Gastrocnemius medialis (tissue), 4 donors: ENCODE measurements around the gene RETREG1. TPM values are rescaled to one million over a fixed set of nuclear protein-coding genes. Genes with fewer than 3 reads are reported as not detected.

ENCODE experiments used
- ATAC-seq, 2 donors: fragments of 150-250 bp; one replicate each; pipeline ENCODE4 v1.9.1; 2016
- DNase-seq, 2 donors: peaks; one replicate each; pipeline ENCODE4 v3.0.0-alpha.2; 2019
- H3K27ac ChIP-seq, 4 donors: fragments of 200-600 bp; sonication (generic); 1 replicate in 1 of 4; 2 replicates in 3 of 4; pipeline ENCODE4 v1.5.1; 2016 to 2018; ENCODE audit warnings: mild to moderate bottlenecking in 2 of 4, moderate library complexity in 1 of 4
- H3K27me3 ChIP-seq, 3 donors: fragments of 200-600 bp; sonication (generic) in 2 of 3; 1 replicate in 1 of 3; 2 replicates in 2 of 3; pipeline versions ENCODE4 v1.5.1 to v1.6.0; 2016 to 2019; ENCODE audit warnings: mild to moderate bottlenecking in 1 of 3, moderate library complexity in 1 of 3
- H3K36me3 ChIP-seq, 2 donors: fragments of 200-600 bp; sonication (generic) in 1 of 2; one replicate each; pipeline ENCODE4 v1.5.1; 2017 to 2018
- H3K4me1 ChIP-seq, 2 donors: fragments of 200-600 bp; sonication (generic) in 1 of 2; one replicate each; pipeline ENCODE4 v1.5.1; 2016 to 2017; ENCODE audit warnings: mild to moderate bottlenecking in 2 of 2
- H3K4me3 ChIP-seq, 4 donors: fragments of 200-600 bp; sonication (generic) in 3 of 4; 1 replicate in 1 of 4; 2 replicates in 3 of 4; pipeline ENCODE4 v1.5.1; 2016 to 2019; ENCODE audit warnings: mild to moderate bottlenecking in 2 of 4
- H3K9me3 ChIP-seq, 3 donors: fragments of 200-600 bp; sonication (generic) in 2 of 3; 1 replicate in 1 of 3; 2 replicates in 2 of 3; pipeline ENCODE4 v1.5.1; 2016 to 2019
- POLR2A ChIP-seq, 2 donors: fragments of 450-650 bp; IDR thresholded peaks; one replicate each; pipeline ENCODE4 v1.6.1; 2017; ENCODE audit warnings: antibody characterized with exemption in 2 of 2, mild to moderate bottlenecking in 2 of 2, moderate library complexity in 2 of 2
- in situ Hi-C, 4 donors: fragments of 200-750 bp; cut with MboI; loops; one replicate each; pipeline versions ENCODE4 v1.15.0 to v1.8.0; 2017; ENCODE audit warnings: low sequenced_read_pairs in 4 of 4
- intact Hi-C: fragments of 100-400 bp; cut with DNase I; formaldehyde crosslinking; loops from one replicate; pipeline ENCODE4 v1.15.1; 2023; ENCODE audit warnings: low total_unique reads
- total RNA-seq, 4 donors: library from RNA; depleted of rRNA; stranded (reverse); fragments of >200 nt; gene quantifications; one replicate each; pipeline versions ENCODE4 v1.1.0 to v1.2.3, GENCODE V29; 2016
- TF ChIP-seq, protein P1 (sequence below), 5 experiments: fragments of 450-650 bp in 3 of 5; fragments of 200-600 bp in 2 of 5; sonication (generic) in 2 of 5; IDR thresholded peaks in 4 of 5; conservative IDR thresholded peaks in 1 of 5; 1 replicate in 4 of 5; 2 replicates in 1 of 5; pipeline ENCODE4 v1.5.1; 2016 to 2019; ENCODE audit warnings: antibody characterized with exemption in 5 of 5, mild to moderate bottlenecking in 3 of 5, moderate library complexity in 3 of 5

RETREG1 gene
- total RNA-seq, 4 donors from 2014 or later: 94.2 to 380 (median 305) TPM

DNA sequence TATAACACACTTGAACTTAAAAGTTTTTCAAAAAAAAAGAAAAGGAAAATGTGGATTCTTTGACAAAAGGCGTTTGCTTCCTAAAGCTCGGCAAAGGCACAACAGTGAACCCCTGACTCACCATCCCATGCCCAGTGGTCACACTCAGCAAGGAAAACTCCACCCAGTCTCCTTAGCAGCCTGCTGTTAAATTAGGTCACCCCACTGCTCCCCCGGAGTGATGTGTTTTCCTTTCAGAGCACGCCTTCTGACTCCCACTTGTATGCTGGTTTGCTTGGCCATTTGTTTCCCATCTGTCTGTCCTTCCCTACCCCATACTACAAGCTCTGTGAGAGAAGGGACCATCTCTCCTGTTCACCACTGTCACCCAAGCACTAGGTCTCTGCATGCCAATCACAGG is 23.8 kb downstream of the RETREG1 start:
- no peaks in the 10 kb centered on the region for H3K36me3 ChIP-seq
- intact Hi-C loops: no loop called here
- H3K4me3 ChIP-seq: no peak overlapping the region
- TF ChIP-seq POLR2A (IDR thresholded peaks at IDR 0.05): no peak
- TF ChIP-seq, protein P1, sequence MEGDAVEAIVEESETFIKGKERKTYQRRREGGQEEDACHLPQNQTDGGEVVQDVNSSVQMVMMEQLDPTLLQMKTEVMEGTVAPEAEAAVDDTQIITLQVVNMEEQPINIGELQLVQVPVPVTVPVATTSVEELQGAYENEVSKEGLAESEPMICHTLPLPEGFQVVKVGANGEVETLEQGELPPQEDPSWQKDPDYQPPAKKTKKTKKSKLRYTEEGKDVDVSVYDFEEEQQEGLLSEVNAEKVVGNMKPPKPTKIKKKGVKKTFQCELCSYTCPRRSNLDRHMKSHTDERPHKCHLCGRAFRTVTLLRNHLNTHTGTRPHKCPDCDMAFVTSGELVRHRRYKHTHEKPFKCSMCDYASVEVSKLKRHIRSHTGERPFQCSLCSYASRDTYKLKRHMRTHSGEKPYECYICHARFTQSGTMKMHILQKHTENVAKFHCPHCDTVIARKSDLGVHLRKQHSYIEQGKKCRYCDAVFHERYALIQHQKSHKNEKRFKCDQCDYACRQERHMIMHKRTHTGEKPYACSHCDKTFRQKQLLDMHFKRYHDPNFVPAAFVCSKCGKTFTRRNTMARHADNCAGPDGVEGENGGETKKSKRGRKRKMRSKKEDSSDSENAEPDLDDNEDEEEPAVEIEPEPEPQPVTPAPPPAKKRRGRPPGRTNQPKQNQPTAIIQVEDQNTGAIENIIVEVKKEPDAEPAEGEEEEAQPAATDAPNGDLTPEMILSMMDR (IDR thresholded peaks at IDR 0.05 in 4 of 5, conservative IDR thresholded peaks at IDR 0.05 in 1 of 5): no peak
- DNase-seq: no peak
- H3K4me1 ChIP-seq: no peaks in the 10 kb centered on the region
- no peaks in the 10 kb centered on the region for H3K9me3 ChIP-seq
- H3K27me3 ChIP-seq: no peaks in the 10 kb centered on the region
- H3K27ac ChIP-seq: no peak overlapping the region
- in situ Hi-C loops: no loop called here
- ATAC-seq: peak in 1 of 2 donors; percentile 20

DNA sequence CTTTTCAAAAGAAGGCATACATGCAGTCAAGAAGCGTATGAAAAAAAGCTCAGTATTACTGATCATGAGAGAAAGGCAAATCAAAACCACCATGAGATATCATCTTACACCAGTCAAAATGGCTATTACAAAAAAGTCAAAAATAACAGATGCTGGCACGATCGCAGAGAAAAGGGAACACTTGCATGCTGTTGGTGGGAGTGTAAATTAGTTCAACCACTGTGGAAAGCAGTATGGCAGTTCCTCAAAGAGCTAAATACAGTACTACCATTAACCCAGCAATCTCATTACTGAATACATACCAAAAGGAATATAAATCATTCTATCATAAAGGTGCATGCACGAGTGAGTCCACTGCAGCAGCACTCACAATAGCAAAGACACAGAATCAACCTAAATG is 24.5 kb downstream of the RETREG1 start:
- no peak overlapping the region for H3K4me3 ChIP-seq
- no peak overlapping the region for H3K27ac ChIP-seq
- ATAC-seq (no peak), DNase-seq (no peak)
- TF ChIP-seq, protein P1 (IDR thresholded peaks at IDR 0.05 in 4 of 5, conservative IDR thresholded peaks at IDR 0.05 in 1 of 5): no peak
- no peaks in the 10 kb centered on the region for H3K27me3 ChIP-seq
- no peaks in the 10 kb centered on the region for H3K36me3 ChIP-seq
- no peaks in the 10 kb centered on the region for H3K9me3 ChIP-seq
- intact Hi-C loops (no loop called here), in situ Hi-C loops (no loop called here)
- H3K4me1 ChIP-seq: no peaks in the 10 kb centered on the region

DNA sequence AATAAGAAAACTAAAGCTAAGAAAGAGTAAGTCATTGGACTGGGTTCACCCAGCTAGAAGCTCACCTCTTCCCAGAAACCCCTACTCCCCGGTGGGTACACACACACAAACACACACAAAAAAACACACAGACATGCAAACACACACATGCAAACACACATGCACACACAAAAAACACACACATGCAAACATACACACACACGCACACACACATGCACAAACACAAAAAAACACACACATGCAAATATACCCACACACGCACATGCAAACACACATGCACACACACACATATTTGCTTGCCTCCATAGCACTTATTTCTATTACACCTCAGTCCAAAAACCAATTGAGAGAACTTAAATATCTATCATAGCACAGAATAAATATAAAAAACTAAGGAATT is 26.1 kb downstream of the RETREG1 start:
- in situ Hi-C loops (no loop called here), intact Hi-C loops (no loop called here)
- Histone ChIP-seq H3K27ac (no peak overlapping the region), H3K36me3 (no peaks in the 10 kb centered on the region), H3K4me3 (no peak overlapping the region), H3K27me3 (no peaks in the 10 kb centered on the region), H3K4me1 (no peaks in the 10 kb centered on the region), H3K9me3 (no peaks in the 10 kb centered on the region)
- no peak for DNase-seq
- TF ChIP-seq, protein P1 (IDR thresholded peaks at IDR 0.05 in 4 of 5, conservative IDR thresholded peaks at IDR 0.05 in 1 of 5): no peak
- TF ChIP-seq POLR2A (IDR thresholded peaks at IDR 0.05): no peak
- no peak for ATAC-seq

DNA sequence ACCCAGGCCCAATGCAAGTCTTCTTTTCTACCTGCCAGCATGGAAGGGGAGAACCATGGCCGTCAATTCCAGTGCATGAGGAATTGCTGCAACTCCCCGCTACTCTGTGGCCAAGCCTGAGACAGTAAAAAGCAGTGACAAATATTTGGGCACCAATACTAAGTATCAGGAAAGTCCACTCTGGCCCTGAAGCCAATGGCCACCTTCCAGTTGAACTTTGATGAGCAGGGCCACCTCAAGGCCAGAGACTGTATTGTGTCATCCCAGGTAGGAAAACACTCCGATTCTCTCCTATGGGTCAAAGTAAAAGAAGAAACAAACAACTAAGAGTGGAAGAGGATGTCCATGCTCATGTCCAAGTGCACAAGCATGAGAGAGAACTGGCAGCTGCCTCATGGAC is 27.1 kb downstream of the RETREG1 start:
- no peak for DNase-seq
- H3K27me3 ChIP-seq: no peaks in the 10 kb centered on the region
- no peaks in the 10 kb centered on the region for H3K36me3 ChIP-seq
- no peak for ATAC-seq
- H3K4me3 ChIP-seq: no peak overlapping the region
- H3K27ac ChIP-seq: no peak overlapping the region
- TF ChIP-seq POLR2A (IDR thresholded peaks at IDR 0.05): no peak
- TF ChIP-seq, protein P1 (IDR thresholded peaks at IDR 0.05 in 4 of 5, conservative IDR thresholded peaks at IDR 0.05 in 1 of 5): no peak
- intact Hi-C loops: no loop called here
- no peaks in the 10 kb centered on the region for H3K4me1 ChIP-seq
- no peaks in the 10 kb centered on the region for H3K9me3 ChIP-seq
- in situ Hi-C loops: no loop called here

DNA sequence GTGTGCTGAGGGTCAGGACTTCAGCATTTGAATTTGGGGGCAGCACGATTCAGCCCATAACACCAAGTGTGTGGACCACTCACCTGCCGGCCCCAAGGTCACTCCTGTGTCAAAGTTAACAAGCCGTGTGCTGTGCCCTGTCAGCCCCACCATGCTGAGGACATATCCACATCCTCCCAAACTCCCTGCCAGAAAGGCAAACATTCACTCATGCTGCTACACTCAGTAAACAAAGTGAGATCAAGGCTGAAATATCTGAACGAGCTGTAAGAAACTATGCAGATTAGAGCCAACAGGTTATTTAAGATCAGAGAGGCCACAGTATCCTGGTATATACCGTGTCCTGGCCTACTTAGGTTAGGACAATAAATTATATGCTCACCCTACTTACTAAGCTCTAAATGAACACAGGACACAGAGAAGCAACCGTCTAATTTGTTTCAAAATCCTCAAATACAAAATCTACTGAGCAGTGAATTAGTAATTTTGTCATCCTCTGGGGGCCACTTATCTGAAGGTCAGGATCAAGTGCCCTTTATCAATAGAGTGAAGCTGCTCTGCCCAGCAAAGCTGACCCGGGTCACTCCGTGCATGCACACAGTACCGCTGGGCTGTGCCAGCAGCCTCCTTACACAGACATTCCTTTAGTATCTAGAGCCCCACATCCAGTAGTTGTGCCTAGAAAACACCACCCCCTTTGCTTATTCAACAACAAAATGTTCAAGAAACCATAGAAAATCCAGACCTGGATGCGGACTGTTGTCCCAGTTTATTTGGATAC is 28.2 kb downstream of the RETREG1 start:
- Histone ChIP-seq H3K27me3 (no peaks in the 10 kb centered on the region), H3K4me3 (no peak overlapping the region), H3K36me3 (no peaks in the 10 kb centered on the region), H3K9me3 (no peaks in the 10 kb centered on the region), H3K4me1 (no peaks in the 10 kb centered on the region), H3K27ac (no peak overlapping the region)
- TF ChIP-seq, protein P1 (IDR thresholded peaks at IDR 0.05 in 4 of 5, conservative IDR thresholded peaks at IDR 0.05 in 1 of 5): no peak
- no peak for TF ChIP-seq POLR2A (IDR thresholded peaks at IDR 0.05)
- ATAC-seq: no peak
- in situ Hi-C loops (no loop called here), intact Hi-C loops (no loop called here)
- DNase-seq: no peak
